ENCODE data around the gene NTF4.

Gene NTF4, protein sequence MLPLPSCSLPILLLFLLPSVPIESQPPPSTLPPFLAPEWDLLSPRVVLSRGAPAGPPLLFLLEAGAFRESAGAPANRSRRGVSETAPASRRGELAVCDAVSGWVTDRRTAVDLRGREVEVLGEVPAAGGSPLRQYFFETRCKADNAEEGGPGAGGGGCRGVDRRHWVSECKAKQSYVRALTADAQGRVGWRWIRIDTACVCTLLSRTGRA

DNA sequence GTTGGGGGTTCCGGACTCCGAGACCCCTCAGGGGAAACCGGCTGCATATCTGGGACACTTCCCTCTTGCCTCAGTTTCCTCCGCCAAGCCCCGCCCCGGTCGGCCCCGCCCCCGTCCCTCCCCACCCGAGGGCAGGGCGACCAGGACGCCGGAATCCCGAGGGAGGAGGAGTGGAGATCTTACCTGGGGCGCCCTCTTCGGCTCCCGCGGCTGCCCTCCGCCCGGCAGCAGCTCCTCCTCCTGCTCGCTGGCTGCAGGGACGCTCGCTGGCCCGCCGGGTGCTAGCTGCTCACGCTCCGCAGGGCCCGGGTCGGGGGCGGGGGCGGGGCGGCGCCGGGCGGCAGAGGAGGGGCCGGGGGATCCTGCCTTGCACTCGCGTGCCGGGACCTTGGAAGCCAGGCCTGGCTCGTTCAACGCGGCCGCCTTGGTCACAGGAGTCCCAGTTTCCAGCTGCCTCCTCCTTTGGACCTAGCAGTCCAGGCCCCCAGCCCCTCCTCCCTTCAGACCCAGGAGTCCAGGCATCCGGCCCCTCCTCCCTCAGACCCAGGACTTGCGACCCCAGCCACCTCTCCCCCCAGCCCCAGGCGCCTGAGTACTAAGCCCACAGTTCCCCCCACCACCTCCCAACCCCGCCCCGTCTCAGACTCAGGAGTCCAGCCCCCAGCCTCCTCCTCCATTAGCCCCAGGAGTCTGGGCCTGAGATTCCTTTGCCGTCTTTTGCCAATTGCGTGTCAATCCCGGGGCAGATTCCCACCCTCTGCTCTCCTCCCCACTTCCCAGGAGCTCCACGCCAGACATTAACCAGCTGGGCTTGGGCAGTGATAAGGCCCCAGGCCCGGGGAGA, at the start of gene NTF4:
Gene NTF4 (minus strand): TSS at position 51 of the 844 bp plus-strand sequence. CDS start 2,821 bp downstream, outside the sequence.
- DNase-seq, result no peak

DNA sequence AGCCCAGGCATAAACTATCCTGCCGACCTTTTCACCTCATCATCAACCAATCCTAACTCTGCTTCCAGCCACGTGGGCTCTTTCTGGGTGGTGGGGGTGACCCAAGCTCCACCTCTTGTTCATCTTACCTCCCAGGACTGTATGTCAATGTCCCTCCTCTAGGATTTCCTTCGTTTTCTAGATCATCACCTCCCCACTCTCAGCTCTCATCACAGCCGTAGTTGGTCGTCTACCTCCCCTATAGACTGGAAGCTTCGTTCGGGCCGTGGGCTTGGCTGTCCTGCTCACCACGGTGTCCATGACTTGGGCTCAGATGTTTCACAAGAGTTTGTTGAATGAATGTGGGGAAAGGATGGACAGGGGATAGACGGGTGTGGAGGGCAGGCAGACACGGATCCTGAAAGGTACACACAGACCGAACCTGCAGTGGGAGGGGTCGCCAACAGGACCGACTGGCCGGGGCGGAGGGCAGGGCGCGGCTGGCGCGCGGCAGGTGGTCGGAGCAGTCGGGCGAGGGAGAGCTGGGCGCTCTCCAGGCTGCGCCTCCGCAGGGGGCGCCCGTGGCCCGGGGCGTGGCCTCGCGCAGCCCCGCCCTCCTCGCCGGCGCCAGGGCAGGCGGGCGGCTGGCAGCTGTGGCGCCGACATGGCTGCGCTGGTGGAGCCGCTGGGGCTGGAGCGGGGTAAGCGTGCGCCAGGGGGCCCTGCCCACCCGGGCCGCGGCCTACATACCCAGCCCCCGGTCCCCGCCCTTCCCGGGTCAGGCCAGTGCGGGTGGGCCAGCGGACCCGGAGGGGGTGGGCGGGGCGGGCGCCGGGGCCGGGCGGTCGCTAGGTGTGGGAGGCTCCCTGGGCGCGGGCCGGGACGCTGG, 49.4 kb upstream of the NTF4 start, which contains the start of gene LIN7B:
Gene LIN7B (plus strand): TSS at position 609 of the 868 bp plus-strand sequence. CDS start 35 bp downstream, at position 644.
- DNase-seq, result peak; percentile 61

DNA sequence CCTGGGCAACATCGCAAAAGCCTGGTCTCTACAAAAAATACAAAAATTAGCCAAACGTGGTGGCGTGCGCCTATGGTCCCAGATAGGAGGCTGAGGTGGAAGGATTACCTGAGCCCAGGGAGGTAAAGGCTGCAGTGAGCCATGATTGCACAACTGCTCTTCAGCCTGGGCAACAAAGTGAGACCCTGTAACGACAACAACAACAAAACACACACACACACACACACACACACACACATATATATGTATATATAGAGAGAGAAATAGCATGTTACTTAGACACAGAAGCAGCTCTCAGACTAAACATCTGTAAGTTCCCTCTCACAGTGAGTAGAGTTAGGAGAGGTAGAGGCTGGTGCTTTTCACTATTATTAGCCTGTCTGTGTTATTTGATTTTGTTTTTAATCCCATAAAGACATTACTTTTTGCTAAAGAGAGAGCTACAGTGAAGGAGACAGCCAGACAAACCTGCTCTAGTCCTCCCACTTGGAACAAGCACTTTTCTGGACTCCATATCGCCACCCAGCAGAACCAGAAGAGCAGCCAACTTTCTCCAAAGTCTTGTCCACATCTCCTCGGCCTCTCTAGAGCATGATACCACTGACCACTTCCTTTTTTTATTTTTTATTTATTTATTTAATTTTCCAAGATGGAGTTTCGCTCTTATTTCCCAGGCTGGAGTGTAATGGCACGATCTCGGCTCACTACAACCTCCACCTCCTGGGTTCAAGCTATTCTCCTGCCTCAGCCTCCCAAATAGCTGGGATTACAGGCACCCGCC, 46.8 kb upstream of the NTF4 start:
- DNase-seq, result no peak

DNA sequence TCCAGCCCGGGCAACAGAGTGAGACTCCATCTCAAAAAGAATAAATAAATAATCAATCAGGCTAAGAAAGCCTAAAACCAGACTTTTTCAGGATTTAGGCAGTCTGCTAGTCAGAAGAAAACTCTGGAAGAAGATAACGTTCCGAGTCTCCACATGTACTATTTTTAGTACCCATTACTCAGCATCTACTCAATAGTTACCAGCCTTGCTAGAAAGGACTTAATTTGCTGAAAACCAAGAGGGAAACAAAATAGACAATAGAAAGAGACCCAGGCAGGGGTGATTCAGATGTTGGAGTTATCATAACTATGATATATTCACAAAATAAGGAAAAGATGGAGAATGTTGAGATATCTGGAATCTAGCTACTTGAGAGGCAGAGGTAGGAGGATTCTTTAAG, 45.9 kb upstream of the NTF4 start:
- no peak for DNase-seq

DNA sequence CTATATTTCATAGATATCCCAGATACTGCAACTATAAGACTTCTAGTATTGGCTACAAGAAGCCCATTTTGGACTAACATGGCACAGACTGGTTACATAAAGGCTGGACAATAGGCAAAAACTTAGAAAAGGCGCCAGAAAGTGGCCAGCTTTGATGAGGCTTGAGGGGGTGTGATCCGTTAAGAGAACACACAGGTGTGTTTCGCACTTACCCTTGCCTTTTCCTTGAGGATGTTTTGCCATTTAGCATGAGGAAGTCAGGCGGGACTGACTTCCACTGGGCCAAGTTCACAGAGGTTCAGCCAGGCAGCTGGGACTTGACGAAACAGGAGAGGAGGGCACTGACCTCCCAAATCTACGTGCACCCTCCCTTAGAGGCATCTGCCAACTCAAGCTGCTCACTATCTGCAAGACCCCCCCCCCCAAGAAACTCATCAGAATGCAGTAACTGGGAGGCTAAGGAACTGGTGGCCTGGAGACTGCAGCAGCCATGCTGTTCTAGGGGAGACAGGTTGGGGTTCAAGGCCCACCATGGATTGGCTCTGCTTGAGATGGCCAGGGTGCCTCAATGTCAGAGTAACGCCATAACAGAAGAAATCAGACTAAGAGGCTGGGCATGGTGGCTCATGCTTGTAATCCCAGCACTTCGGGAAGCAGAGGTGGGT, 45.1 kb upstream of the NTF4 start:
- DNase-seq, result no peak

DNA sequence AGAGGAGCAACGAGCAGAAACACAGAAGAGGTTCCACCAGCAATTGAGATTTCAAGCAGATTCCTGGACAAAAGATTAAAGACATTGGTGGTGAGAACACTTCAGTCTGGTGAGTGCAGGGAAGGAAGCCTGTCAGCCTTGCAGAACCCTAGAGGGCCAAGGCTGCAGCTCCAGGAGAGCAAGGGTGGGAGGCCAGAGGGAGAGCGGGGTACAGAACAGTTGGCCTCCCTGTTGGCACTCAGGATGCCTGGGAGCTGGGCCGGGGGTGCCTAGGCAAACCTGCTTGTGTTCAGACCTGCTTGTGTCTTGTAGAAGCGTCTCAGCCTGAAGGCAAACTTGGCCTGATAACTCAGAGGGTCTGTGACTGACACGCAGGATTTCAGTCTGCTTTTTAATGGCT, 44.4 kb upstream of the NTF4 start:
- DNase-seq, result no peak

DNA sequence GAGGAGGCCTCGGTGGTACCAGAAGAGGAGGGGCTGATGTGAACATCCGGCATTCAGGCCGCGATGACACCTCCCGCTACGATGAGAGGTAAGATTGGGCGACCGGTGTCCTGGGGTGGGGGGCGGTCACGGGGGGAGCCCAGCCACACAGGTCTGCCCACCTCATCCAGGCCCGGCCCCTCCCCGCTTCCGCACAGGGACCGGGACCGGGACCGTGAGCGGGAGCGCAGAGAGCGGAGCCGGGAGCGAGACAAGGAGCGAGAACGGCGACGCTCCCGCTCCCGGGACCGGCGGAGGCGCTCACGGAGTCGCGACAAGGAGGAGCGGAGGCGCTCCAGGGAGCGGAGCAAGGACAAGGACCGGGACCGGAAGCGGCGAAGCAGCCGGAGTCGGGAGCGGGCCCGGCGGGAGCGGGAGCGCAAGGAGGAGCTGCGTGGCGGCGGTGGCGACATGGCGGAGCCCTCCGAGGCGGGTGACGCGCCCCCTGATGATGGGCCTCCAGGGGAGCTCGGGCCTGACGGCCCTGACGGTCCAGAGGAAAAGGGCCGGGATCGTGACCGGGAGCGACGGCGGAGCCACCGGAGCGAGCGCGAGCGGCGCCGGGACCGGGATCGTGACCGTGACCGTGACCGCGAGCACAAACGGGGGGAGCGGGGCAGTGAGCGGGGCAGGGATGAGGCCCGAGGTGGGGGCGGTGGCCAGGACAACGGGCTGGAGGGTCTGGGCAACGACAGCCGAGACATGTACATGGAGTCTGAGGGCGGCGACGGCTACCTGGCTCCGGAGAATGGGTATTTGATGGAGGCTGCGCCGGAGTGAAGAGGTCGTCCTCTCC, 43.2 kb upstream of the NTF4 start:
- DNase-seq, result no peak

DNA sequence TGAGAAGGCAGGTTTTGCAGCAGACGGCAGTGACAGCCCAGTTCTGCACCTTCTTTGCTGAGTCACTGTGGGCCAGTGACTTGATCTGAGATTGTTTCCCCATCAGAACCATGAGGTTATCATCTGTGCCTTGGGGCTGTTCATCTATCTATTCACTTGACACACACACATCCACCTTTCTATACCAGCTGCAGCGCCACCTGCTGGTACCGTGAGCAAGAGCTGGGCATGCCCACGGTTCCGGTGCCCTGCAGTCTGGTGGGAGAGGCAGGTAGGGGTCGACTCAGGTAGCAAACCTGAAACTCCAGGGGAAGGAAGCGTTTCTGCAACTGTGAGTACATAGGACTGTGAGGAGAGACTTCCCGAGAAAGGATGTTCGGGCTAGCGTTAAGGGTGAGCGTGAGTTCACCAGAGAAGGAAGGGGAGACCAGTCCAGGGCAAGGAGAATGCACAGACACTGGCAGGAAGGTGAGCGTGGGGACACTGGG, 42.1 kb upstream of the NTF4 start:
- DNase-seq, result peak; percentile 34

DNA sequence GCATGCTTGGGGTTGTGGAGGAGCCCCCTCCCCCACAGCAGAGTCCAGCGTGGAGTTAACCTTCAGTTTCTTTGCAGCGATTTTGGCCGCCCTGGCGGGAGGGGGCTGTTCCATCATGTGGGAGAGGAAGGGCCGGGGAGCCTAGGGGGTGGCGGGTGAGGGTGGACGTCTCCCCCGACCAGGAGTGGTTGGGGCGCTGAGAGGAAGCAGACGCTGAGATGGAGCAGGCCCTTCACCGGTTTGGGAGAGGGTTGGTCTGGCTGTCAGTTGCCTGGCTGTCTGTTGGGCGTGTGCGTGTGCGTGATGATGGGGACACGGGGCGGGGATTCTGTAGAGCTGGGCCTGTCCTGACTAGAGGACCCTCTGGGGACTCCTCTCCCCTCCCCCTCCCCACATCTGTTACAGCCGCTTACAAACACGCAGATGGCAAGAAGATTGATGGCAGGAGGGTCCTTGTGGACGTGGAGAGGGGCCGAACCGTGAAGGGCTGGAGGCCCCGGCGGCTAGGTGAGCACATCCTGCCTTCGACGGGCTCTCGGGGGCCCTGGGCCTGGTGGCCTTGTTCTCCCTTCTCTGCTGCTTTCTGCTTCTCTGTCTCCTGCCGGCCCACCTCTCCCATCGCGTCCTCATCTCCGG, 39.7 kb upstream of the NTF4 start:
- DNase-seq, result no peak

DNA sequence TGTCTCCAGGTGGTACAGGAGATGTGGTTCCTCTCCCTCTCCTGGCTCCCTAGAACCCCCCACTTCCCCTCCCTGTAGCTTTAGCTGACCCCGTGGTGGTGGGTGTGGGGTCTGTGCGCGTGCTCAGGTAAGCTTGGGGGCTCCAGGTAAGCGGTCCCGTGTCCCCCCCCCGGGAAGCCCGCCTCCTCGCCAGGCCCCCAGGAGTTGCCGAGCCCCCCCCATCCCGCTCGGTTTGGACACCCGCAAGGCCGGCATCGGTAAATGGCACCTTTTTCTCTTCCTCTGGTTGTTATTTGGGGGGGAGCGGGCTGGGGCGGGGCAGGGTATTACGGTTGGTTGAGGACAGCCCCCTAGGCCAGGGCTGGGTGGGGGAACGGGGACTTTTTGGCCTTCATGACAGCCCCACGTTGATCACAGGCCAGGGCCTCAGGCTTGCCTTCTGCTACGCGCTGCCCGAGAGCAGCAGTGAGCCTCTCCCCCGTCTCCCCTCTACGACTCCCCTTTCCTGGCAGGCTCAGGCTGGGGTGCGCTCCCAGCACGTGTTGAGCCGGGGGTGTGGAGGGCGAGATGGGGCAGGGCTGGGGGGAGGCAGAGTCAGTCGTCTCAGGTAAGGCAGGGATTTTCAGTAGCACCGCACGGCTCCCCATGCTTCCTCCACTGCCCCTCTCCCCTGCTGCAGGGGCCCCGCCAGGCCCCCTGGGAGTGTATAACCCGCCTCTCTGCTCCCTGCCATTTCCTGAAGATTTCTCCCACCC, 38.9 kb upstream of the NTF4 start:
- DNase-seq, result no peak

DNA sequence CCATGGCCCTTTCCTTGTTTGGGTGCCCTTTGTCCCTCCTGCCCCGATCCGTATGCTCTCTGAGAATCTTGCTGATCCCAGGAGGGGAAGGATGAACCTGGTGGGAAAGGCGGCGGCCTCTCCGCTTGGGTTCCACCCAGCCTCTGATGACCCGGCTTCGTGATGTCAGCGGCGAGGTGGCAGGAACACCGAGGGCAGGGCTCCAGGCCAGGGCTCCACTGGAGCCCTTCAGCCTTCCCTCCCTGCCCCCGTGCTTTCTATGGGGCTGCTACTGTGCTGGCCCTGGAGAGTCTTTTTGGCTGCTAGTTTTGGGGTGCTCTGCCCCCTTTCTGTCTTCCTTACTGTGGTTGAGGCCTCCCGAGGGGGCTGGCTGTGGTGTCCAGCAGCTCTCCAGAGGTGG, 37.7 kb upstream of the NTF4 start:
- DNase-seq, result no peak

DNA sequence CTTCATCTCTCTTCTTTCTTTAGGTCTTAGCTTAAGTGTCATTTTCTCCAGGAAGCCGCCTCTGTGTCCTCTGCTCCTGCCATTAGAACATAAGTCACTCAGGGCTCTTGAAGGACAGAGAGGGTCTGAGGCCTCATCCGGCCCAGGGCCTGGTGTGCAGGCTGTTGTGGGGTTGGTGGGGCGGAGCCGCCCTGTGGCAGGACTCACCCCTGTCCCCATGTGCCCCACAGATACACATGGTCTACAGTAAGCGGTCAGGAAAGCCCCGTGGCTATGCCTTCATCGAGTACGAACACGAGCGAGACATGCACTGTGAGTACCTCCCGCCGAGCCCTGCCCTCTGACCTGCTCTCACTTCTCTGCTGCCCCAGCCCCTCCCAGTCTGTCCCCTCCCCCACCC, 36.5 kb upstream of the NTF4 start:
- DNase-seq, result no peak

DNA sequence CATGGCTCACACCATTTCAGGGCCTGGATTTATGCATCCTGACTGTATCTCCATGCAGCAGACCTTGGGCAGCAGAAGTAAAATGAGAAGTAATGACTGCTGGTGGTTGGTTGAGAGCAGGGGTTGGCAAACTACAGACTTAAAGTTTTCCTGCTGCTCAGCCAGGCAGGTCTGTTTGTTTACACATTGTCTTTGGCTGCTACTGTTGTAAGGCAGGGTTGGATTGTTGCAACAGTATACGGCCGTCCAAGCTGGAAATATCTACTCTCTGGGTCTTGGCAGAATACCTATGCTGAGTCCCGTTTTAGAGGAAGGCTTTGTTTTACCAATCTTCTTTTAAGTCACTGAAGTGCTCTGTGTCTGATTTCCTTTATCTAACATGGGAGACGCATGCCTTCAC, 34.2 kb upstream of the NTF4 start:
- DNase-seq, result no peak

DNA sequence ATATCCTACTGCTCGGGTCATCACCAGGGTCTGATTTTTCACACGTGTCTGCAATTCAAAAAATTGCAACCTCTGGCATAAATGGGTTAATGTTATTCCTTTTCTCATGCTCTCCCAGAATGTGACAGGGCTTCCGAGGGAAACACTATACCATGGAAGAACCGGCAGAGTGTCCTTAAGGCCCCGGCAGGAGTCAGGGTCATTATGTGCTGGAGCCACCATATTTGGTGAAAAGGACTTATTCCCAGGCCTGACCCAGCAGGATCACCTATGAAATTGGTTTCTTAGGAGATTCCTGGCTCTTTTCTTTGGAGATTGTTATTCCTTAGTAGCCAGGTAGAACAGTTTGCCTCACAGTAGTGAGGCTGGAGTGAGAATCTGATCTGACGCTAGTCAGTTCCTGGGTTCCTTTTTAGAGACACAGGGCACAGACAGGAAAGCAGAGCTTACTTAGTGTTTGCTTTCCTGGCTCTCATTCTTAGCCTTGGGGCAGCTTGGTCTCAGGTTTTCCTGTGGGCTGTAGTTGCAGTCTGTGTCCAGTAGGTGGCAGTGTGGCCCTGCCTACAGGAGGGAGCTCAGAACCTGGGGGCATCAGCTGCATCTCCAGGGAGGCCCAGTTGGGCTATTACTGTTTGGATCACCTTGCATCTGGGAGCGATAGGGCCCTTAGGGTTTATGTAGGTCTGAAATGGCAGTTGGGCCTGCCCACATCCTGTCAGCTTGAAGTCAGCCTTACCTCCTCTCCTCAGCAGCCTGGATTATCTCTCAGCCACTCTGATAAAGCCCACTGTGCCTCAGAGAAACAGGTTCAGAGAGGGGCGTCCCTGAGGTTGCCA, 33.1 kb upstream of the NTF4 start:
- DNase-seq, result peak; percentile 61

DNA sequence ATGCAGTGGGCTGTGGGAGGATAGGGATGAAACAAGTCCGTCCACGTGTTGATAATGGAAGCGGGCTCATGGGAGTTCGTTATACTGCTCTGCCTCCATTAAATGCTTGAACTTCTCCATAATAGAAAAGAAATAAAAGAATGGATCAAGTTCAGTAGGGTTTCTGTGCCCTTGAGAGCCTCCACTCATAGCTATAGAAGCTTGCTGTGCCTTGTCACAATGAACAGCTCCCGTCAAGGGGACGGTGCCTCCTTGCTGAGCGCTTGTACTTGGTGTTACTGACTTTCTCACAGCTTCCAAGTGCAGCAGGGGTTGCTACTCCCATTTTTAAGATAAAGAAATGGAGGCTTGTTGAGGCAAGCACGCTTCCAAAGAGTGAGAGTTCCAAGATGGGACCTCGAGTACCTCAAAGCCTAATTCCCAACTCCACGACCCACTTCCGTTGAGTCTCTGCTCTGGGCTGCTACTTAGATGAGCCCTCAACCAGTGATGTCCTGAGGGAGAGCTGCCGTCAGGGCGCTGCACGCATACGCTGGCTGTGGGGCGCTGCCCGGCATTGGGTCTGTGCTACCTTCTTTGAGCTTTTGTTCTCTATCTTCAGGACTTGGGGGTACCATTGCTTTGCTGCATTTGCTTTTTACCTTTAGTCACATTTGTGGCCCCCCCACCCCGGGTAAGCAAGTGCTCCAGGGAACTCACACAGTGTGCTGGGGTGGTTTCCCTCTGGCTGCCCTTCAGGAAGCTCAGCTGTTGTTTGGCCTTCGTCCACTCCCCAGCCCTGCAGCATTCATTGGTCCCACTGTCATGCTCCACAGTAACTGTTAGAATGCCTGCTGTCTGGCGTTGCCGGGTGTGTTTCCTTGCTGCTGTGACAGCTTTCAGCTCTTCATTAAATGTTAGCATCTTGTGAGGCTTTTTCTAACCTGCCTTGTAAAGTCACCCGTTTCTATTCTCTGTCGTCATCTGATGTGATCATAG, 30.2 kb upstream of the NTF4 start:
- no peak for DNase-seq

DNA sequence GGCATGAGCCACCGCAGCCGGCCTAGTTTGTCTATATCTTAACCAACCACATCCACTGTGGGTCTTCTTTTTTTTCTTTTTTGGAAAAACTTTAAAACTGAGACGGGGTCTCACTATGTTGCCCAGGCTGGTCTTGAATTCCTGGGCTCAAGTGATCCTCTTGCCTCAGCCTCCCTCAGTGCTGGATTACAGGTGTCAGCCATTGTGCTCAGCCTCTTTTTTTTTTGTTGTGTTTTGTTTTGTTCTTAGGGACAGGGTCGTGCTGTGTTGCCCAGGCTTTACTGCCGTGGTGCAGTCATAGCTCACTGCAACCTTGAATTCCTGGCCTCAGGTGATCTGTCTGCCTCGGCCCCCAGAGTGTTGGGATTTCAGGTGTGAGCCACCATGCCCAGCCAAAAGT, 28.1 kb upstream of the NTF4 start:
- DNase-seq, result no peak

DNA sequence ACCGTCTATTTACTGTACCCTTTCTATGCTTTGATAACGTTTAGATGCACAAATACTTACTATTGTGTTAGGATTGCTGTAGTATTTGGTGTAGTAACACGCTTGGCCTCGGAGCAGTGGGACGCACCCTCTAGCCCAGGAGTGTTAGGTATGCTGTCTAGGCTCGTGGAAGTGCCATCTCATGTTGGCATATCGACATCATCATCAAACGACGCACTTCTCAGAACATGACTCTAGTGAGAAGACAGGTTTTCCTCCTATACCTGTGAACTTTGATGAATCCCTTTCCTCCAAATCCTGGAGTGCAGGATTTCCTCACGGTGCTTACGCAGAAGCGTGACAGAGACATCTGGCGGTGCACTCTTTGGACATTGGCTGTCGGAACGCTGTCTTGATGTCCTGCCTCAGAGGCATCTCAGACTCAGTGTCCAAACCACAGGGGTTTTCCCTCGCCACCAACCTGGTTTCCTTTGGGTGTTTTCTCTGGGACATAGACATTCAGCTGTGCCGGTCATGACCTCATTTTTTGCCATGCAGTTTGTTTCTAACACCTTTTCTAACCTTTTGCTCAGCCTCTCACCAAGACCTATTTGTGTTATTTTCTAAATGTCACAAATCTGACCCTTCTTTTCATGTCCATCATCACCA, 26.9 kb upstream of the NTF4 start:
- no peak for DNase-seq
